GM19468 (cell line): ENCODE results near the gene SEPTIN6.
"Not testable (repeated sequence)": the region's sequence is repeated elsewhere in the genome, so short reads cannot be mapped to it uniquely, and the experiment has no call there.

Source experiments
- ATAC-seq: cut with Tn5 transposase; IDR thresholded peaks from one replicate; pipeline ENCODE4 v1.9.1; 2021; ENCODE audit warnings: mild to moderate bottlenecking, moderate library complexity, moderate number of reproducible peaks; ENCODE audit not compliant: unreplicated experiment; ENCODE audit errors: extremely low read depth

Gene SEPTIN6

GRCh38 chrX:119692191-119693039, 553 bp downstream of the SEPTIN6 start:
- ATAC-seq: peak; percentile 9

DNA sequence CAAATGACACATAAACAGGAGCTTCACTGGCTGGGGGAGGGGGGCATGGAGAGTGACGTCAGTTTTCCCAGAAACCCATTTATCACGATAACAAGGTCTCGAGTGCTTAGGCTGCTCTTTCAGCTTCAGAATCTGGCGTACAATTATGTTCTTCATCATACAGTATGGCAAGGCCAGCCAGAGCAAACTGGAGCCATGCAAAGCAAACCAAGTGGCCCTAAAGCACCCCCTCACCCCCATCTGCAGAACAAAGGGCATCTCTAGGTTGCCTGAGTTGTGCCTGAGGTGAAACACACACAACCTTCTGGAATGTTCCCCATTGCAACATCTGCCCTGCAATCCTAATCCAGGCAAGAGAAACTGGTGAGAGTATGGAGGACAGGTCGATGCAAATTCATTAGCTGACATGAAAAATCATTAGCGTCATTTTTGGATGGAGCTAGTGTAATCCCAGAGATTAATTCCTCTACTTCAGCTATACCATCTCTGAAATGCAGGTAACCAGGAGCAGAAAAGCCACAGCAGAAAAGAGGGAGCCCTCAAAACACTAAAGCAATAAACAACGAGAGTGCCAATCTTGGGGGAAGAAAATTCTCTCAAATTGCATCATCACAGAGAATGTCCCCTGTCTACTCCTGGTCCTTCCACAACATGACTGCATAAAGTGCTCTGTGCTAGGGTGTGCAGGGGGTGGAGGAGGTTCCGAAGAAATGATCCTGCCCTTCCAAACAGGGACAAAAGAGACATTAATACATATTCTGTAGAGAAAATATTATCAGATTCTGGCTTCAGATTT, 1.8 kb downstream of the SEPTIN6 start:
- no peak for ATAC-seq

DNA sequence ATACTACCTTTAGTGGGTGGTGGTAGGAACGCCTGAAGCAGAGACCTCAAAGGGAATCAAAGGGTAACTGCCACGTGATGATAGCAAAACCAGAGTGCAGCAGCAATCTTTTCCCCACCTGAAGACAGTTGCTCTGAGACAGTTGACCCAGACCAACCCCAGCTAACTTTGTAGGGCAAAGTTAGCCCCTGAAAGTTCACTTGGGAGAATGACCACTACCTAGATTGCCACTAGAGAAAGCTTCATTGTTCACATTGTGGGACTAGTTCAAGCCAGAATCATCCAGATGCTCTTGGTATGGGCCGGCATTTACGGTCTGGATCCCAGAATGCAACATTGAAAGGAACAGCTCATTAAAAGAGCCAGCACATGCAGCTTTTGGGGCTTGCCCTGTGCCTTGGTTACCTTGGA, 4.1 kb downstream of the SEPTIN6 start:
- no peak for ATAC-seq

- ATAC-seq: no peak
Measured at GRCh38 chrX:119687661-119688413, 5.1 kb downstream of the SEPTIN6 start.

DNA sequence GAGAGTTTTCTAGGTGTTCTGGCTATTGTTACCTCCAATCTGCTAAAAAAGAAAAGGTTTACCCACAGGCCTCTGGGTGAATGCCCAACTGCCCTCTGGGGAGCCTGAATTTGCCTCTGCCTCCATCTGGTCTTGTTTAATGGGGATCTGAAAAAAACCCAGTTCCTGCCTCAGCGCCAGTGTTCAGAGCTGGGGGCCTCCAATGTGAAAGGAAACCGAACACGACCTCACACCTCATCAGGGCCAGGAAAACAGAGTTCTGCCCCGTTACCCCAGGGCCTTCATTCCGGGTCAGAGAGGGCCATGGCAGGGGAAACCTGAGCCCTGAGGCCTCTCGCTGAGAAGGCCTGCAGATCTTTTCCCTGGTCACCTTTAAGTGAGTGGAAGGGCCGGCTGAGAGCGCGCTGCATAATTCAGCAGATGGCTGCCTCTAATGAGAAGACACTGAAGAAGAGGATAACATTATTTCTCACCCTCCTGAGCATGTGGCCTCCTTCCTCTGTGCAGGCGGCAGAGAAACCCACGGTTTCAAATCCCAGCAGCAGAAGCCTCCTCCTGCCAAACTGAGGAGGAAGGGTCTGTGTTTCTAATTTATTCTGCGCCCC, 6.8 kb downstream of the SEPTIN6 start:
- no peak for ATAC-seq

DNA sequence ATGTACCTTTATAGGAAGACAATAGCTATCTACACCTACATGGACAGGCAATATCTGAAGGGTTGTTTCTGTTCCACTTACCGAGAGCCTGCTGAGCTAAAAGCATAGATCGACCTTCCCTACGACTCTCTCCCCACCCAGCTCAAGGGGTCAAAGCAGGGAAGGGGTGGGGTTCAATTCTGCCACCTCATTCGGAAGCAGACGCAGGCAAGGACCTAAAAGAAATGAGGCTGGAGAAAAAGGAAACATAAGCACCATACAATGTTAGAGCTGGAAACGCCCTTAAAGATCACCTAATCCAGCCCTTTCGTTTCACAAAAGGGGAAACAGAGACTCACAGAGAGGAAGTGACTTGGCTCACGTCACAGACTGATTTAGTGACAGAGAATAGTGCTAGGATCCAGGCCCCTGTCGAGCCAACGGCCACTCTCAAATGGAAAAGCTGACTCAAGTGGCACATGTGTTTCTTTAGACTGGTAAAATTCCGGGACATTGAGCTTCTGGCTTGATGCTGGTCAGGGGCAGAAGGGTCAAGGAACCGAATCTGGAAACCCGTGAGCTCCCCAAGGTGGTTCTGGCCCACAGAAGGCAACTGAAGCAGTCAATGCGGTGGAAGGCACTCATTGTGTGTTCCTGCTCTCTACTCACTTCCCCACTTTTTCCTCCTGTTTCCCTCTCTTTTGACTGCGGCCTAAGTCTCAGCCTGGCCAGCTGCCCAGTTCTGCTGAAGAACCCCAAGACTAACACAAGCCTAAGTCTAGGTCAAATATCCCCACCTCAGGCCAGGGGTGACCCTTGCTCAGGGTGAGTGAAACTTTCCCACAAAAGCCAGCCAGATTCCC, 7.5 kb downstream of the SEPTIN6 start:
- ATAC-seq: no peak

DNA sequence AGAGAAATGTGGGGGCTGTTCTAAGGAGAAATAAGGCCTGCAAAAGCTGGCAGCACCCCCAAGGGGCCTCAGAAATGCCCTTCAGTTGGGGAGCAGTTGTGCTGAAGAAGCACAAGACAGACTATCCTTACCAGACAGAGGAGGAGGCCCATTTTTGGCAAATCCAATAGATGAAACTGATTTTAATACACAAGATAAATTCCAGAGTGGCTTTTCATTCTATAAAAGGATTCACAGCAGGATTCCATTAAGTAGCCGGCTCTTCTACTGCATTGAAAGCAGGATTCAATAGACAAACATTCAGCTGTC, 8.1 kb downstream of the SEPTIN6 start:
- ATAC-seq: no peak

GRCh38 chrX:119684312-119684711, 8.7 kb downstream of the SEPTIN6 start:
- ATAC-seq: not testable (repeated sequence)

DNA sequence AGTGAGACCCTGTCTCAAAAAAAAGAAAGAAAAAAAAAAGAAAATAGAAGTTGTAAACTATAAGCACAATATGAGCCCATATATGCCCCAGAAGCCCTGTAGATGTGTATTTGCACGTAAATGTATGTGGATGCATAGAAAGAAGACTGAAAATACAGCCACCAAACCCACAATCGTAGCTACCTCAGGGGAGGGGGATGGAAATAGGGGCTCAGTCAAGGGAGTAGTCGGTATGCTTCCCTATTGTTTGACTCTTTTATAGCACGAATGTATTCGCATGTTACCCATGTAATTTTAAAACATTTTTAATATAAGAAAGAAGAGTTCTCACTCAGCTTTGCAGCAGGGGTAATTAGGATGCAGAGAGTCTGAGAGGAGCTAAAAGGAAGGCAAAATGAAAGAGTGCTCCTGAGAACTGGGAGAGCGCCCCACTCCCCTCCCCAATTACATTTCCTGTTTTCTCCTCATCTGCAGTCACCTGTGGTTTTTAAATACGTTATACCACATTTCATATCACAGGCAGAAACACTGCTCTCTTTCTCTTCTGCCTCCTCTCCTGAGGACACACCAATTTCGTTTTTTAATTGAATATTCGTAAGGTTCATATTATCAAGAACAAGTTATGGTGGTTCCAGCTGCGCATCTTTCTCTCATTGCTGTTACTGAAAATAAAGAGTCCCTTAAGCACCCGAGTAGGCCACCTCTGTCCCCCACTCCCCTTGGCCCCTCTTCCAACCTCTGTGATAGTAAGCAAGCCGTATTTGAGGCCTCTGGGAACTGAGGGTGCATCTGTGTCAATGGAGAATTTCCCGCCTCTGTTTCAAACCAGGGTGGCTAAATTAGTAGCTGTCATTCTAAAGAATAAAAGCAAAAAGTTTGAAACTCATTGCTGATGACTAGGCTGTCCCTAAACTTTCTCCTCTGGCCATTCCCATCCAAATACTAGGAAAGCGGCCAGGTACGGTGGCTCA, 10.7 kb downstream of the SEPTIN6 start:
- ATAC-seq: no peak

DNA sequence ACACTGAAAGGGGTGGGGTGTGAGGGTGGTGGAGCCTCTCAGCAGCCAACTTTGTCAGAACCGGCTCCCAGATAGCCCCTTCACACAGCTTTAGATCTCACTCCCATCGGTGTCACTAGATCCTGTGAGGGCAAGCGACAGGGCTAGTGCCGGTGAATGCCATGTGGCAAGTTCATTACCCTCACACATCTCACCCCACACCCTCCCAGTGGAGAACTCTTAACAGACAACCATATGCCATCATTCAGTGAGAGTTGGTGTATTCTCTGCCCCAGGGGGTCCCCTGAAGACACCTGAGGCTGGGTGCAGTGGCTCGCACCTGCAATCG, 15.3 kb downstream of the SEPTIN6 start:
- no peak for ATAC-seq

GRCh38 chrX:119676949-119677653, 15.9 kb downstream of the SEPTIN6 start:
- ATAC-seq: no peak

DNA sequence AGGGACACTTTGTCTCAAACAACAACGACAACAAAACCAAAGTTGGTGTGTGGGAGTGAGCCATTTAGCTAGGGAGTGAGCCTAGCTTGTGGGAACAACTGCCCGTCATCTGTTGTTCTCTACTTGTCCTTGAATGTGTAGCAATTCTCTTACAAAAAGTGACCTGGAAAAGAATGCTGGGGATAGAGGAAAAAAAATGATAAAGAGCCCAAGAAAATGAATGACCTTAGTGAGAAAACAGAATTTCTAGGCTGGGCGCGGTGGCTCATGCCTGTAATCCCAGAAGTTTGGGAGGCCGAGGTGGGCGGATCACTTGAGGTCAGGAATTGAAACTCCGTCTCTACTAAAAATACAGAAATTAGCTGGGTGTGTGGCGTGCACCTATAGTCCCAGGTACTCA, 19.6 kb downstream of the SEPTIN6 start:
- ATAC-seq: no peak

GRCh38 chrX:119672426-119672825, 20.5 kb downstream of the SEPTIN6 start:
- no peak for ATAC-seq

DNA sequence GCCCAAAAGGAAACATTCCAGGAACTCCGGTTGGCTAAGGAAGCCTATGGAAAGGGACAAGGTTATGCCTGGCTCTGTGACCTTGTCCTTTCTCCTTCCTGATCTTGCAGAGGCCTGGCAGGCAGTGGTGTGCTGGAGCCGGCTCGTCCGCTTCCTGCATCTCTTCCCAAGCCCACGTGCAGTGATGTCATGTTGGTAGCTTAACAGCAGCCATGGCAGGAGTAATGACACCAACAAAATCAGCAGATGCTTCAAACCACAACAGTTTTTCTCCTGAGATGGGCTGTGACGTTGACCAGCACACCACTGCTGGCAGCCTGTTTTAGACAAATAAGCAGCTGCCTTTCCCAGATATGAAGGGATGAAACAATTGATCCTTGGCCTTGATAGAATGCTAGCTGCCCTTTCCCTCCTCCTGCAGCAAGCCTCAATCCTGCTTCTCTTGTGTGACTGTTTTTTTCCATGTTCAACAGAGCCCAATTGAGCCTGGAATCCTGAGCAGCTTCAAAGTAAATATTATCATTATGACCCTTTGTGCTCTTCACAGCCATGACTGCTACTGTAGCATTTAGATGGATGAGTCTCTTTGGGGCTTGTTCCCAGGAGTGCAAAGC, 23.4 kb downstream of the SEPTIN6 start:
- ATAC-seq: no peak

DNA sequence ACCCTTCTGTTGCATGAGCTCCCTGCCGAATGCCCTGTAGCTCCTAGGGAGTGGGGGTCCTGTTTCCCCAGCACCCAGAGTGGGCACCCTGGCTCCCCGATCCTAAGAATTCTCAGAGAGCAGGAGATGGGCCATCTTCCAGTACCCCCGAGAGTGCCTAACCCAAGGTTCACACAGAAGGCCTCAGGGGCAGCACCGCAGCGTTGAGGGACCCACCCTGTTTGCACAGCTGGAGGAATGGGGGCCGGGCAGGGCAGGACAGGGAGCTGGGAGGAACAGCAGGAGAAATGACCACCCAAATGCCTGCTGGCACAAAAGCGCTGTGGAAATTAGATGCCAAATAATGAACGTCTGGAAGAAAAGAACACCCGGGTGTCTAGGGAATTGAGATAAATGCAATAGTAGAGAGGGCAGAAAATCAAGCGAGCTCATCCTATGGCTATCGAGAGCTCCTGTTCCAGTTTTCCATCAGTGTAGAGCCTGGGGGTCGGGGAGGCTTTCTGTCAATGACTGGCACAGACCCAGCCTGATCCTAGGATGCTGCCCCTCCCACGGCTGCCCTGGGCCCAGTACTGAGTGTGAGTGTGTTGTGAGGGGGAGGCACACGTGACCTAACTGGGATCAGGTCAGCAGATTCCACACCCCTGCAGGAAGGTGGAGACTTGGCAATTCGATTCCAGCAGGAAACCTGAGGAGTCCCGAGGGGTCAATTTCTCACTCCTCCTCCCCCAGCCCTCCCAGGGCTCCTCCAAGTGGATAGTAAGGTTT, 25.7 kb downstream of the SEPTIN6 start:
- no peak for ATAC-seq

- not testable (repeated sequence) for ATAC-seq
Measured at GRCh38 chrX:119664877-119665276, 28.1 kb downstream of the SEPTIN6 start.

DNA sequence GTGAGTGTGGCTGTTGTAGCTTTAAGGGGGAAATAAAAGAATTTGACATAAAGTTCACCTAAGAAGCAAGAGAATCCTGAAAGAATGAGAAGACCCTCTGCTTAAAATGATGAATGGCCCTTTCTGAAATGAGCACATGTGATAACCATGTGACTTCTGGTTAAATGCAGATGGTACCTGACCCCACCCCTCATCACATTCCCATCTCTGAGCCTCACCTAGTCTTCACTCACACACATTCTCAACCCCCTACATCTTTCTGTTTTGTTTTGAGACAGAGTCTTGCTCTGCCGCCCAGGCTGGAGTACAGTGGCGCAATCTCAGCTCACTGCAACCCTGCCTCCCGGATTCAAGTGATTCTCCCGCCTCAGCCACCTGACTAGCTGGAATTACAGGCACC, 31.5 kb downstream of the SEPTIN6 start:
- no peak for ATAC-seq
